OCI-LY3 (cell line): Measurements from ENCODE around the gene ATXN7L2.
"Not testable (repeated sequence)": the region's sequence is repeated elsewhere in the genome, so short reads cannot be mapped to it uniquely, and the experiment has no call there.

ENCODE experiments used
- H2AFZ ChIP-seq: fragments of 200-600, 300-600 bp; shearing (Covaris generic); 2 replicates; pipeline ENCODE4 v1.6.0; 2014; ENCODE audit warnings: antibody characterized with exemption, low read depth, low read length
- H3K27ac ChIP-seq: fragments of 200-600, 300-600 bp; sonication (generic); 2 replicates; pipeline ENCODE4 v1.5.1; 2014; ENCODE audit warnings: mild to moderate bottlenecking, low read length, moderate library complexity, mixed read lengths
- H3K27me3 ChIP-seq: fragments of 200-600, 300-600 bp; sonication (generic); 2 replicates; pipeline ENCODE4 v1.6.1; 2014; ENCODE audit warnings: low read depth, low read length, mixed read lengths
- H3K36me3 ChIP-seq: fragments of 200-600, 300-600 bp; sonication (generic); replicated peaks from 2 replicates; pipeline ENCODE3; 2014; ENCODE audit warnings: low read depth, low read length, mixed read lengths
- H3K4me1 ChIP-seq: fragments of 300-600, 200-600 bp; sonication (generic); 2 replicates; pipeline ENCODE4 v1.6.1; 2014; ENCODE audit warnings: low read length, mixed read lengths
- H3K4me2 ChIP-seq: fragments of 200-600, 300-600 bp; sonication (generic); 2 replicates; pipeline ENCODE4 v1.6.1; 2014; ENCODE audit warnings: low read length, mixed read lengths
- H3K4me3 ChIP-seq: fragments of 300-600, 200-600 bp; sonication (generic); 2 replicates; pipeline ENCODE4 v1.5.1; 2014; ENCODE audit warnings: antibody characterized with exemption, mild to moderate bottlenecking, low read length, moderate library complexity
- H3K79me2 ChIP-seq: fragments of 300-600, 200-600 bp; shearing (Covaris generic); 2 replicates; pipeline ENCODE4 v1.6.1; 2014; ENCODE audit warnings: mild to moderate bottlenecking, low read length, mixed read lengths
- H3K9ac ChIP-seq: fragments of 300-600, 200-600 bp; shearing (Covaris generic); 2 replicates; pipeline ENCODE4 v1.6.0; 2014; ENCODE audit warnings: mild to moderate bottlenecking, low read length, moderate library complexity
- H3K9me3 ChIP-seq: fragments of 200-600, 300-600 bp; shearing (Covaris generic); 2 replicates; pipeline ENCODE4 v1.6.1; 2014; ENCODE audit warnings: low read length, mixed read lengths; ENCODE audit not compliant: insufficient read depth
- H4K20me1 ChIP-seq: fragments of 200-600, 300-600 bp; sonication (generic); 2 replicates; pipeline ENCODE4 v1.6.1; 2016; ENCODE audit warnings: low read length, mixed read lengths; ENCODE audit not compliant: insufficient read depth
- EZH2phosphoT487 ChIP-seq: fragments of 200-600 bp; shearing (Covaris generic); IDR thresholded peaks from 2 replicates; pipeline ENCODE4 v1.6.1; 2018; ENCODE audit warnings: antibody characterized with exemption, mixed run types, low read depth
- TF ChIP-seq, protein P1 (sequence below): fragments of 200-600, 300-600 bp; sonication (generic); IDR thresholded peaks from 2 replicates; pipeline ENCODE4 v1.5.1; 2014; ENCODE audit warnings: antibody characterized with exemption, low read length, low read depth

The ATXN7L2 gene

DNA sequence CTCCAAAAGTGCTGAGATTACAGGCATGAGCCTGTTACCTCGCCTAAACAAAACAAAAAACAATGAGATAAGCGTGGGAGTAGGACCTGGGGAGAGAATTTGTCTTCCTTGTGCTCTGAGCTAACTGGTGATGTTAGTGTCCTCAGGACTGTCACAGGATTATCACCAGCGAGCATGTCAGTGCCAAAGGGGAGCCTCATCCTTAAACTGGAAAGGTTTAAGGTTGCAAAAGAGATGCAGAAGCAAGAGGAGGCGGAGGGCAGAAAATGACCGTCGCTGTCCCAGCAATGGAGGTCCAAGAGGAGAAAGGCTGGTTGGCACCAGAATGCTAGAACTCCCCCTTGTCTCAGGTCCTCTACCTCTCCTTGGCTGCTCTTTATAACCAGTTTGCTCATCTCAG is 13.5 kb upstream of the ATXN7L2 start:
- H3K79me2 ChIP-seq, result no peaks in the 10 kb centered on the region
- no peaks in the 10 kb centered on the region for H3K4me1 ChIP-seq
- H2AFZ ChIP-seq, result no peak overlapping the region
- H3K36me3 ChIP-seq, result no peaks in the 10 kb centered on the region
- peaks cover 25% of the 10 kb centered on the region for H3K27me3 ChIP-seq
- no peak overlapping the region for H3K4me3 ChIP-seq
- H3K27ac ChIP-seq, result no peak overlapping the region
- no peak overlapping the region for H3K4me2 ChIP-seq
- no peak overlapping the region for H3K9ac ChIP-seq
- TF ChIP-seq, protein P1, sequence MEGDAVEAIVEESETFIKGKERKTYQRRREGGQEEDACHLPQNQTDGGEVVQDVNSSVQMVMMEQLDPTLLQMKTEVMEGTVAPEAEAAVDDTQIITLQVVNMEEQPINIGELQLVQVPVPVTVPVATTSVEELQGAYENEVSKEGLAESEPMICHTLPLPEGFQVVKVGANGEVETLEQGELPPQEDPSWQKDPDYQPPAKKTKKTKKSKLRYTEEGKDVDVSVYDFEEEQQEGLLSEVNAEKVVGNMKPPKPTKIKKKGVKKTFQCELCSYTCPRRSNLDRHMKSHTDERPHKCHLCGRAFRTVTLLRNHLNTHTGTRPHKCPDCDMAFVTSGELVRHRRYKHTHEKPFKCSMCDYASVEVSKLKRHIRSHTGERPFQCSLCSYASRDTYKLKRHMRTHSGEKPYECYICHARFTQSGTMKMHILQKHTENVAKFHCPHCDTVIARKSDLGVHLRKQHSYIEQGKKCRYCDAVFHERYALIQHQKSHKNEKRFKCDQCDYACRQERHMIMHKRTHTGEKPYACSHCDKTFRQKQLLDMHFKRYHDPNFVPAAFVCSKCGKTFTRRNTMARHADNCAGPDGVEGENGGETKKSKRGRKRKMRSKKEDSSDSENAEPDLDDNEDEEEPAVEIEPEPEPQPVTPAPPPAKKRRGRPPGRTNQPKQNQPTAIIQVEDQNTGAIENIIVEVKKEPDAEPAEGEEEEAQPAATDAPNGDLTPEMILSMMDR, result no peak
- no peak for TF ChIP-seq EZH2phosphoT487
- no peaks in the 10 kb centered on the region for H3K9me3 ChIP-seq
- H4K20me1 ChIP-seq, result no peaks in the 10 kb centered on the region

DNA sequence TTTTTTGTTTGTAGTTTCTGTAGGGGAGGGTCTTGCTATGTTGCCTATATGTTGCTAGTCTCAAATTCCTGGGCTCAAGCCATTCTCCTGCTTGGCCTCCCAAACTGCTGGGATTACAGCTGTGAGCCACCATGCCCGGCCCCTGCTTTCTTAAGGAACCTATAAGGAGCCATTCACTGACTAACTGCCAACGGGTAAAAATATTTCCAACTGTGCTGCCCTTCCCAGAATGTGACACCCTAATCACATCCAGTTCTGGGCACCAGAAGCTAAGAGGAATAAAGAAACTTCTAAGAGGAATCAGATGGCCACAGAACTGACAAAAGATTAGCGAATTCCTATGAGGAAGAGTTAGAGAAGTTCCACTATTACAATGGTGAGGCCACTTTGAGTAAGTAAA is 10.9 kb upstream of the ATXN7L2 start:
- peaks cover 25% of the 10 kb centered on the region for H3K27me3 ChIP-seq
- H3K79me2 ChIP-seq, result no peaks in the 10 kb centered on the region

GRCh38 chr1:109473284-109474057 is 10.2 kb upstream of the ATXN7L2 start:
- H3K4me2 ChIP-seq, H3K4me1 ChIP-seq, H3K79me2 ChIP-seq, H4K20me1 ChIP-seq, H3K27ac ChIP-seq, H2AFZ ChIP-seq, H3K36me3 ChIP-seq, H3K9me3 ChIP-seq, H3K4me3 ChIP-seq, H3K9ac ChIP-seq: not testable (repeated sequence)
- H3K27me3 ChIP-seq, result peaks cover 25% of the 10 kb centered on the region

More for the DNA sequence above, 10.9 kb upstream of the ATXN7L2 start:
- H3K4me2 ChIP-seq, result no peak overlapping the region
- no peaks in the 10 kb centered on the region for H3K4me1 ChIP-seq
- TF ChIP-seq, protein P1, result no peak
- no peak for TF ChIP-seq EZH2phosphoT487
- H3K4me3 ChIP-seq, result no peak overlapping the region
- no peaks in the 10 kb centered on the region for H4K20me1 ChIP-seq
- H2AFZ ChIP-seq, result no peak overlapping the region
- H3K9me3 ChIP-seq, result no peaks in the 10 kb centered on the region
- H3K9ac ChIP-seq, result no peak overlapping the region
- no peaks in the 10 kb centered on the region for H3K36me3 ChIP-seq
- H3K27ac ChIP-seq, result no peak overlapping the region

DNA sequence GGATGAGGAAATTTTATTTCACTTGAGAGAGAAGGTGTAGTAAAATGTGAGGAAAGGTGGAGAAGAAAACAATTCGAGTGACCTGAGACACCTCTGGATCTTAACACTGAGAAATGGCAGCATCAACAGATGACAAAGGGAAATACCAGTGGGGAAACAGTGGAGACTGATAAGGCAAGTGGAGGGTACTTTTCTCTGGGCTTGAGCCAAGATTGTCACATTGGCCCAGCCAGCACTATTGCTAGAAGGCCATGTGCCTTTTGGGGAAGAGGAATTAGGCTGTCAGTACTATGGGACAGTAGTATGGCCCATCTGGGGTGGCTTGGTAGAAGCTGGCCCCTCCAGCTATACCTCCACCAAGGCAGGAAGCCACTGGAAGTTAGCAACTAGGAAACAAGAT is 9.0 kb upstream of the ATXN7L2 start:
- H2AFZ ChIP-seq, result no peak overlapping the region
- no peaks in the 10 kb centered on the region for H3K9me3 ChIP-seq
- no peak overlapping the region for H3K27ac ChIP-seq
- no peaks in the 10 kb centered on the region for H4K20me1 ChIP-seq
- TF ChIP-seq EZH2phosphoT487, result no peak
- TF ChIP-seq, protein P1, result no peak
- H3K4me2 ChIP-seq, result no peak overlapping the region
- no peak overlapping the region for H3K4me3 ChIP-seq
- peaks cover 21% of the 10 kb centered on the region for H3K27me3 ChIP-seq
- no peaks in the 10 kb centered on the region for H3K36me3 ChIP-seq
- no peaks in the 10 kb centered on the region for H3K4me1 ChIP-seq
- H3K79me2 ChIP-seq, result no peaks in the 10 kb centered on the region
- no peak overlapping the region for H3K9ac ChIP-seq
